Karpas-422 (cell line): Measurements from ENCODE around the gene POC1A. TPM values are rescaled to one million over a fixed set of nuclear protein-coding genes. Genes with fewer than 3 reads are reported as not detected.

ENCODE experiments used
- DNase-seq: peaks from one replicate; pipeline ENCODE4 v3.0.0-alpha.2; 2015
- H2AFZ ChIP-seq: fragments of 200-600 bp; sonication (generic); 2 replicates; pipeline ENCODE4 v1.6.1; 2014; ENCODE audit warnings: antibody characterized with exemption, low read length, mixed read lengths
- H3K27ac ChIP-seq: fragments of 200-600 bp; sonication (generic); 2 replicates; pipeline ENCODE4 v1.5.1; 2014; ENCODE audit warnings: mild to moderate bottlenecking, low read length, moderate library complexity
- H3K27me3 ChIP-seq: fragments of 200-600 bp; sonication (generic); 2 replicates; pipeline ENCODE4 v1.6.1; 2014; ENCODE audit warnings: low read length, mixed read lengths
- H3K36me3 ChIP-seq: fragments of 200-600 bp; sonication (generic); 2 replicates; pipeline ENCODE4 v1.6.1; 2014; ENCODE audit warnings: low read length, mixed read lengths; ENCODE audit not compliant: insufficient read depth
- H3K4me1 ChIP-seq: fragments of 200-600 bp; sonication (generic); 2 replicates; pipeline ENCODE4 v1.6.1; 2014; ENCODE audit warnings: mild to moderate bottlenecking, low read length, mixed read lengths
- H3K4me2 ChIP-seq: fragments of 200-600 bp; sonication (generic); 2 replicates; pipeline ENCODE4 v1.6.1; 2014; ENCODE audit warnings: low read length, low read depth, mild to moderate bottlenecking; ENCODE audit not compliant: poor library complexity, severe bottlenecking
- H3K4me3 ChIP-seq: fragments of 200-600 bp; sonication (generic); 2 replicates; pipeline ENCODE4 v1.5.1; 2014; ENCODE audit warnings: mild to moderate bottlenecking, antibody characterized with exemption, low read length, mixed read lengths
- H3K79me2 ChIP-seq: fragments of 200-600 bp; sonication (generic); 2 replicates; pipeline ENCODE4 v1.6.1; 2014; ENCODE audit warnings: mild to moderate bottlenecking, low read length, mixed read lengths
- H3K9ac ChIP-seq: fragments of 200-600 bp; sonication (generic); 2 replicates; pipeline ENCODE4 v1.6.0; 2014; ENCODE audit warnings: low read length
- H3K9me2 ChIP-seq: fragments of 200-600 bp; sonication (generic), shearing (Covaris generic); replicated peaks from 2 replicates; pipeline ENCODE4 v1.6.0; 2014; ENCODE audit warnings: mild to moderate bottlenecking, low read length, moderate library complexity; ENCODE audit not compliant: insufficient read depth
- H3K9me3 ChIP-seq: fragments of 300-700, 200-600 bp; sonication (generic); 2 replicates; pipeline ENCODE4 v1.6.1; 2014; ENCODE audit warnings: low read length, mixed read lengths
- H4K20me1 ChIP-seq: fragments of 200-600 bp; sonication (generic); 2 replicates; pipeline ENCODE4 v1.6.1; 2014; ENCODE audit warnings: mild to moderate bottlenecking, antibody characterized with exemption, low read length, low read depth; ENCODE audit not compliant: insufficient read depth
- total RNA-seq: library from RNA; depleted of rRNA; stranded (reverse); fragments of >200 nt; shearing (Covaris generic); gene quantifications from 2 replicates; pipeline ENCODE4 v1.2.3, GENCODE V29; 2014; ENCODE audit warnings: low replicate concordance

POC1A gene
- total RNA-seq, 1 experiment from 2014 or later: 12.7 TPM

DNA sequence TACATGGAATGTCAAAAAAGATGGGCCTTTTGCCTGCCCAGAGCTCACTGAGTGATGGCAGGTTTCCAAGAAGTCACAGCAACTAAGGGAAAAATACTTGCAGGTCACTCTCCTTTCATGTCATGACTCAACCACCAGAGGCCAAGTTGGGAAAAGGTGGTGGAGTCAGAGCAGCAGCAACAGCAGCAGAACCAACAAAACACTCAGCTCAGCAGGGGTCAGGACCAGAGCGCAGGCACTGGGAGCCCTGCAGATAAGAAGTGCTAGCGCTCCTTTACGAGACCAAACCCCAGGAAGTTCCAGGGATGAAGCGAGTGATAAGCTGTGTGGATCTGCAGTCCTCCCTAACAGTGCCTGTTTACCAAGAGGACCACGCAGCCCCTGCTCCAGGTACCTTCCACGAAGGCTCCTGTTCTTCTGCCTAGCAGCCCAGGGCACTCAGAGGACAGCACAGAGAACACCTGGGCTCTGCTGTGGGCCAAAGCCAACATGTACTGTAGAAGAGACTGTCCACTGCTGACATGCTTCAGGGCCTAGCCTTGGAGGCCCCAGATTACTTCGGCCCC is 26.0 kb downstream of the POC1A start:
- no peaks in the 10 kb centered on the region for H4K20me1 ChIP-seq
- H3K27ac ChIP-seq: no peak overlapping the region
- H3K27me3 ChIP-seq: no peaks in the 10 kb centered on the region
- no peak overlapping the region for H3K4me2 ChIP-seq
- H3K9me2 ChIP-seq: no peaks in the 10 kb centered on the region
- H3K4me3 ChIP-seq: no peak overlapping the region
- no peaks in the 10 kb centered on the region for H3K36me3 ChIP-seq
- H3K4me1 ChIP-seq: no peaks in the 10 kb centered on the region
- no peaks in the 10 kb centered on the region for H3K79me2 ChIP-seq
- no peaks in the 10 kb centered on the region for H3K9me3 ChIP-seq
- DNase-seq: no peak
- H3K9ac ChIP-seq: no peak overlapping the region
- no peak overlapping the region for H2AFZ ChIP-seq

DNA sequence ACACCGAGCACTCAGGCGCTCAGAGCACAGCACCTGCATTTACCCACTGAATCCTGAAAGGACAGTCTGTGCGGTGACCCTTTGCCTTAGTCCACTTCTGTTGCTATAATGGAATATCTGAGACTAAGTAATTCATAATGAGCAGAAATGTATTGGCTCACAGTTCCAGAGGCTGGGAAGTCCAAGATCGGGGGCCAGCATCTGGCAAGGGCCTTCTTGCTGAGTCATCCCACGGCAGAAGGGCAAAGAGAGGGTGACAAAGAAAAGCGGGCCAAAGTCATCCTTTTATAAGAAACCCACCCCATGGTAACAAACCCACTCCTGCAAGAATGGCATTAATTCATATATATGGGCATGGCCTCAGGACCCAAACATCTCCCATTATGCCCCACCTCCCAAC is 27.7 kb downstream of the POC1A start:
- H2AFZ ChIP-seq: no peak overlapping the region
- no peak overlapping the region for H3K4me3 ChIP-seq
- no peak overlapping the region for H3K4me2 ChIP-seq
- no peaks in the 10 kb centered on the region for H3K9me2 ChIP-seq
- no peak overlapping the region for H3K27ac ChIP-seq
- H3K9me3 ChIP-seq: no peaks in the 10 kb centered on the region
- no peaks in the 10 kb centered on the region for H3K27me3 ChIP-seq
- peaks cover 10% of the 10 kb centered on the region for H3K4me1 ChIP-seq
- H3K36me3 ChIP-seq: no peaks in the 10 kb centered on the region
- H3K9ac ChIP-seq: no peak overlapping the region
- no peaks in the 10 kb centered on the region for H4K20me1 ChIP-seq
- H3K79me2 ChIP-seq: no peaks in the 10 kb centered on the region
- no peak for DNase-seq

DNA sequence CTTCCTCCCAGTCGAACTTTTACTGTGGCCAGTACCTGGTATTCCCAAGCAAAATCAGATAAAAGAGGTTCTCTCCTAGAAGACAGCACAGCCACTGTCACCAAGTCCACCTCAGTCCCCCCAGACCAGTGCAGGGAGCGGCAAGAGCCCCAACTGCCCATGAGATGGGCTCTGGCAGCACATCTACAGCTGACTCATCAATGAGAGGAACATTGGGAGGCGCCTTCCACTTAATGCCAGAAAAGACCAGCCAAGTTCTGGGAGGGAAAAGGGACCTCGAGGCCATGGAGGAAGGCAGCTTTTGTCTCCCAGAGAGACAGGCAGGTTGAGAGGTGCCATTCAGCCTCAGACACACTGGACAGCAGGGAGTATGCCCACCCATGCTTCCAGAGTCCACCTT is 28.2 kb downstream of the POC1A start:
- no peaks in the 10 kb centered on the region for H3K9me2 ChIP-seq
- no peaks in the 10 kb centered on the region for H4K20me1 ChIP-seq
- H3K36me3 ChIP-seq: no peaks in the 10 kb centered on the region
- peaks cover 15% of the 10 kb centered on the region for H3K4me1 ChIP-seq
- no peak overlapping the region for H2AFZ ChIP-seq
- no peaks in the 10 kb centered on the region for H3K27me3 ChIP-seq
- H3K27ac ChIP-seq: no peak overlapping the region
- no peak overlapping the region for H3K4me3 ChIP-seq
- H3K4me2 ChIP-seq: no peak overlapping the region
- H3K79me2 ChIP-seq: no peaks in the 10 kb centered on the region
- DNase-seq: no peak
- H3K9me3 ChIP-seq: no peaks in the 10 kb centered on the region
- no peak overlapping the region for H3K9ac ChIP-seq

DNA sequence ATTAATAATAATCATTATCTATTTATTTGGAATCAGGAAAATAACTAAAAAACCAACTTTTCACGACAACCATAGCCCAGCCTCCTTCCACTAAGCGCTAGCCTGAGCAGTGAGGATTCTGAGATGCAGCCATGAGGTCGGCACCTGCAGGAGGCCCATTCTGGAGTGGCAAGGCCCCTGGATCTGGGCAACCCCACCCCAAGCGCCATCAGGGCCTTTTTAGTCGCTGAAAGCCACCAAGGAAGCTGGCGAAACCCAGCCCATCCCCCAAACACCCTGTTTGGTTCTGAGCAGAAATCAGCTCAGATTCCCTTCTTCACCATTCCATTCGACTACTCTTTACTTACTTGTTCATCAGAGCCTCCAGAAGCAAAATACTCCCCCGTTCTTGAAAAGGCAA is 29.5 kb downstream of the POC1A start:
- Histone ChIP-seq H3K27ac (no peak overlapping the region), H3K4me1 (peaks cover 17% of the 10 kb centered on the region), H3K27me3 (no peaks in the 10 kb centered on the region), H3K36me3 (no peaks in the 10 kb centered on the region), H3K9me2 (no peaks in the 10 kb centered on the region), H3K4me3 (no peak overlapping the region), H3K9me3 (no peaks in the 10 kb centered on the region), H3K9ac (no peak overlapping the region), H3K79me2 (no peaks in the 10 kb centered on the region), H2AFZ (no peak overlapping the region), H4K20me1 (no peaks in the 10 kb centered on the region), H3K4me2 (no peak overlapping the region)
- DNase-seq: no peak

DNA sequence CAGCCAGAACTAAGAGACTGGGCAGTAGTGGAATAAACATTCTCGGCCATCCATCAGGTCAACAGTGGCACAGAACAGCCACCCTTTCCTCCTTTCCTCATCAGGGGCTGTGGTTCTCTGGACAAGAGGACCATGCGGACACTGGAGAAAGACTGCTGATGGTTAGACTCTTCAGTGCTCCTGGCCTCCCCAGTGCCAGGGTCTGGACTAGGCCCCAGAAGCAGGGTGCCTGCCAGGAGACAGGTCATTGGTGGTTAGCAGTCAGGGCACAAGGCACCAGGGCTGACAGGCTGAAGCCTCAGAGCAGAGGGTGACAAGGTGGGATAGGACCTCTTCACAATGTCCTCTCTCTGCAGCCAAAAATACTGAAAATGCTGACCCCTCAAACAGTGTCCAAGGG is 30.1 kb downstream of the POC1A start:
- peaks cover 17% of the 10 kb centered on the region for H3K4me1 ChIP-seq
- no peaks in the 10 kb centered on the region for H4K20me1 ChIP-seq
- H3K36me3 ChIP-seq: no peaks in the 10 kb centered on the region
- H3K4me2 ChIP-seq: no peak overlapping the region
- H2AFZ ChIP-seq: no peak overlapping the region
- H3K27ac ChIP-seq: no peak overlapping the region
- no peak for DNase-seq
- no peak overlapping the region for H3K9ac ChIP-seq
- no peaks in the 10 kb centered on the region for H3K9me3 ChIP-seq
- H3K4me3 ChIP-seq: no peak overlapping the region
- no peaks in the 10 kb centered on the region for H3K79me2 ChIP-seq
- H3K9me2 ChIP-seq: no peaks in the 10 kb centered on the region
- H3K27me3 ChIP-seq: no peaks in the 10 kb centered on the region

DNA sequence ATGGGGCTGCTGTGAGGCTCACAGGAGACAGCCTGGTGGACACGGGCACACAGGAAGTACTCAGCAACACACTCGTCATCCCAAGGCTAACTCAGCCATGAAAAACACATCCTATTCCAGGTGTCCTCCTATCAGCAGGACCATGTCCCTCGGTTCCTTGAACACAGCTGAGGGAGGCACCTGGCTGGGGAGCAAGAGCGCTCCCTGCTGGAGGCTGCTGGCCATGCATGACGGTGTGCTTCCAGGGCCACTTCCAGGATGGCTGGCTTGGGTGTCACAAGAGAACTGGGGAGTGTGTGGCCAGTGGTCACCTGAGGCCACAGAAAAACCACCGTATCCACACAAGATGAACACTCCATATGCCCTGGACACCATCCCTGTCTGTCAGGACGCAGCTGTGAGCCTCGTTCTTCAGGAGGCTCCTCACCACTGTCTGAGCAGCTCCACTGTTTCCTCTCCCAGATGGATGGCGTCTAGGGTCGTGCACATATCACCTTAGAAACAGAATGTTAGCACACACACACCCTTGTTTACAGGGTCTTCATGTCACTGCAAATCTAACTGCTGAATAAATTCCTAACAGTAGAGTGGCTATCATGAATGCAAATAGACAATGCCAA is 31.0 kb downstream of the POC1A start:
- Histone ChIP-seq H3K4me1 (peaks cover 23% of the 10 kb centered on the region), H3K4me3 (no peak overlapping the region), H3K27me3 (no peaks in the 10 kb centered on the region), H3K4me2 (no peak overlapping the region), H3K36me3 (0 out of 2 replicates have a peak, but pooled peaks cover 1% of the 10 kb centered on the region), H3K9me2 (no peaks in the 10 kb centered on the region), H3K27ac (no peak overlapping the region), H4K20me1 (no peaks in the 10 kb centered on the region), H2AFZ (no peak overlapping the region), H3K79me2 (no peaks in the 10 kb centered on the region), H3K9me3 (no peaks in the 10 kb centered on the region), H3K9ac (no peak overlapping the region)
- DNase-seq: peak; percentile 87

DNA sequence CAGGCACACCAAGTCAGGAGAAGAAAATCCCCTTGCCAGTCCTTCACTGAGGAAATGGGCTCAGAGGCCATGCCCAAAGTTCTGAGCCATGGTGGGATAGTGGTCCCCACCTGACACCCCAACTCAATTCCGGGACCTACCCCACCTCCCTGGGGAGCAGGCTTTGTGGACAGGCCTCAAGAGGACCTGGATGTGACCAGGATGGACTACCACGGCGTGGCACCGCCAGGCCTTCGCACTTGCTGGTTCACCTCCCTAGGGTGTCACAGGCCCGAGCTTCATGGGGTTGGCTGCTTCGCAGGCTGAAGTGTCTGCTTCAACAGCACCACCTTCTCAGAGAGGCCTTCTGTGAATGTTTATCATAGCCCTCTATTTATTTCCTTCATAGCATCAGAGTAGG is 31.7 kb downstream of the POC1A start:
- Histone ChIP-seq H3K27ac (no peak overlapping the region), H3K9me2 (no peaks in the 10 kb centered on the region), H3K4me1 (peaks cover 30% of the 10 kb centered on the region), H3K4me3 (no peak overlapping the region), H3K9ac (no peak overlapping the region), H3K4me2 (no peak overlapping the region), H3K36me3 (0 out of 2 replicates have a peak, but pooled peaks cover 3% of the 10 kb centered on the region), H2AFZ (no peak overlapping the region), H3K27me3 (no peaks in the 10 kb centered on the region), H3K79me2 (no peaks in the 10 kb centered on the region), H4K20me1 (no peaks in the 10 kb centered on the region), H3K9me3 (no peaks in the 10 kb centered on the region)
- DNase-seq: no peak

DNA sequence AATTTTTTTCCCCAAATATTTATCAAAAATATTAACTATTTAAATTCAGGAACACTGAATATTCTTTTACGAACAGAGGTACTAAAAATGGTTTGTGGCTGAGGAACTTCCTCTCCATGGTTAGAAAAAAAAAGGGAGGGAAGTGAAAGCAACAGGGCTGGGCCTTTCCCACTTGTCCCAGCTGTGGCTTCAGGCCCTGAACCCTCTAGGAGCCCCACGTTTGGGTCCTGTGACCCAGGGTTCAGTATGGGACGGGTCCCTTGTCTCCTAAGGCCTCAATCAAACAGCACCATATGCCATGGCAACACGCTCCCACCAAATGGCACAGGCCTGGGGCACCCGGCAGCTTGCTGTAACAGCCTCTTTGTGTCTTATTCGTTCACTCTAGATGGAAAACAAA is 32.4 kb downstream of the POC1A start:
- peak overlapping the region; percentile 24 for H3K4me2 ChIP-seq
- peaks cover 30% of the 10 kb centered on the region for H3K4me1 ChIP-seq
- no peaks in the 10 kb centered on the region for H3K9me2 ChIP-seq

More for the DNA sequence above, 32.4 kb downstream of the POC1A start:
- DNase-seq: no peak
- Histone ChIP-seq H3K9ac (no peak overlapping the region), H3K9me3 (no peaks in the 10 kb centered on the region), H2AFZ (no peak overlapping the region), H3K4me3 (no peak overlapping the region), H3K79me2 (no peaks in the 10 kb centered on the region), H3K27ac (peak overlapping the region; percentile 58), H3K36me3 (0 out of 2 replicates have a peak, but pooled peaks cover 3% of the 10 kb centered on the region), H4K20me1 (no peaks in the 10 kb centered on the region), H3K27me3 (no peaks in the 10 kb centered on the region)
